ENCODE results near the gene UBXN2A. TPM values are rescaled to one million over a fixed set of nuclear protein-coding genes. Genes with fewer than 3 reads are reported as not detected.

UBXN2A gene
- total and polyA plus RNA-seq, 2 of the 8 experiments (the other 6 are each of a cell fraction or from before 2014, with no cell fraction given) = 3.6 to 20.4 TPM

GRCh38 chr2:24009680-24010476 lies 69.6 kb downstream of the UBXN2A start, which contains the start of gene MFSD2B:
MFSD2B (plus strand) TSS chr2:24010085; CDS start chr2:24010097, 12 bp downstream.
- H2BK20ac ChIP-seq (ENCODE audit: low read length) = no peak within 1 kb of the TSS
- H2BK5ac ChIP-seq (ENCODE audit: low read depth, low read length) = peak within 1 kb of the TSS; percentile 63; the same call in 1 of the 2 replicates
- no peak within 1 kb of the TSS for H3K23ac ChIP-seq (ENCODE audit: insufficient read length)
- FAIRE-seq (no peak), DNase-seq (ENCODE audit: low read depth in 1 of 2, low spot score in 2 of 2) (no peak)
- no peak within 1 kb of the TSS for H3K14ac ChIP-seq (ENCODE audit: insufficient read length)
- peak within 1 kb of the TSS; percentile 62 to 90 for H3K4me2 ChIP-seq (ENCODE audit: insufficient read depth in 1 of 2, low read depth in 2 of 2, low read length in 2 of 2)
- peak within 1 kb of the TSS in 3 of 4 experiments; percentile 51 to 61 (median 58); a peak in 4 of 7 replicates for H3K9ac ChIP-seq (replicated peaks in 1 of 4; ENCODE audit: extremely low read depth in 1 of 4, low read depth in 3 of 4, low read length in 3 of 4)
- 14% methylated on average over 50 of the region's 75 CpGs; no CpG with 5 or more reads in 1 of the 2 experiments for WGBS, 2 experiments (ENCODE audit: extremely low coverage in 1 of 2, insufficient coverage in 1 of 2, insufficient read length in 1 of 2, insufficient replicate concordance in 2 of 2, low coverage in 1 of 2, low lambda C conversion rate in 2 of 2, missing lambda C conversion rate in 1 of 2)
- H3K23me2 ChIP-seq (ENCODE audit: low read depth, low read length) = peaks cover 4% of the 10 kb centered on the region; the same call in 1 of the 2 replicates
- POLR2A ChIA-PET (ENCODE audit: partially characterized antibody) = interaction anchor here (0.7 to 3.6 kb wide), 17 partner anchors 10 to 308 kb away, joined by 3 to 20 read pairs (median 4); partner anchors contain the start of genes ATAD2B, SF3B6, UBXN2A and WDCP
- no peaks in the 10 kb centered on the region for H3K79me2 ChIP-seq (ENCODE audit: control insufficient read depth in 1 of 2, insufficient read depth in 2 of 2, low read length in 2 of 2)
- no peaks in the 10 kb centered on the region for H3K79me1 ChIP-seq (ENCODE audit: low read depth, low read length)
- peak within 1 kb of the TSS; percentile 75; the same call in 1 of the 2 replicates for H2BK12ac ChIP-seq (ENCODE audit: low read depth, low read length)
- peak within 1 kb of the TSS; percentile 30 to 64 (median 44) for H3K4me3 ChIP-seq (ENCODE audit: extremely low read depth in 1 of 4, insufficient read depth in 2 of 4, low read depth in 3 of 4, low read length in 4 of 4)
- peaks cover 0 to 13% (median 6%) of the 10 kb centered on the region in 4 experiments; a peak in 3 of 7 replicates for H3K27me3 ChIP-seq (replicated peaks in 1 of 4; ENCODE audit: control insufficient read depth in 3 of 4, extremely low read depth in 1 of 4, insufficient read depth in 3 of 4, low read length in 3 of 4)
- H4K91ac ChIP-seq (replicated peaks; ENCODE audit: insufficient read length, low read length) = peak within 1 kb of the TSS; percentile 89
- H4K20me1 ChIP-seq (replicated peaks in 1 of 2; ENCODE audit: control insufficient read depth in 1 of 2, insufficient read depth in 2 of 2, low read length in 2 of 2) = no peaks in the 10 kb centered on the region
- peak within 1 kb of the TSS; percentile 34 for H3K4ac ChIP-seq (replicated peaks; ENCODE audit: insufficient read length, low read depth, low read length)
- H3K36me3 ChIP-seq (ENCODE audit: control insufficient read depth in 2 of 4, insufficient read depth in 4 of 4, low read length in 3 of 4) = no peaks in the 10 kb centered on the region
- H3K18ac ChIP-seq (ENCODE audit: extremely low read depth, low read length) = peak within 1 kb of the TSS; percentile 36
- CTCF ChIA-PET (ENCODE audit: partially characterized antibody) = interaction anchor here (0.8 to 1.9 kb wide), 7 partner anchors 12 to 83 kb away, joined by 3 to 8 read pairs (median 4); partner anchors contain the start of gene ATAD2B
- H3K4me1 ChIP-seq (replicated peaks in 1 of 4; ENCODE audit: control insufficient read depth in 3 of 4, insufficient read depth in 4 of 4, low read length in 3 of 4) = peaks cover 0 to 15% (median 11%) of the 10 kb centered on the region in 4 experiments; a peak in 6 of 7 replicates
- H2BK15ac ChIP-seq (ENCODE audit: low read length) = peak within 1 kb of the TSS; percentile 36; the same call in 1 of the 2 replicates
- H2BK120ac ChIP-seq (replicated peaks; ENCODE audit: low read depth, low read length) = no peak within 1 kb of the TSS
- H4K8ac ChIP-seq (ENCODE audit: extremely low read depth, insufficient read depth, low read length) = peak within 1 kb of the TSS; percentile 94
- H3K9me3 ChIP-seq (ENCODE audit: insufficient read depth in 2 of 2, low read depth in 1 of 2, low read length in 1 of 2) = no peaks in the 10 kb centered on the region
- H3K56ac ChIP-seq (replicated peaks; ENCODE audit: insufficient read length, low read depth, low read length) = no peak within 1 kb of the TSS
- peak within 1 kb of the TSS; percentile 15 for H4K5ac ChIP-seq (ENCODE audit: insufficient read length, low read depth, low read length)
- H2AFZ ChIP-seq (ENCODE audit: low read length) = peak within 1 kb of the TSS; percentile 94
- H3K27ac ChIP-seq (ENCODE audit: low read depth, low read length) = no peak within 1 kb of the TSS
- no peak within 1 kb of the TSS for H2AK5ac ChIP-seq (ENCODE audit: low read depth, low read length)
- no peak for TF ChIP-seq ZNF274 (IDR thresholded peaks at IDR 0.05; ENCODE audit: borderline replicate concordance, extremely low read depth, low read length)
- TF ChIP-seq CEBPB (IDR thresholded peaks at IDR 0.05; ENCODE audit: low read depth, low read length) = 0 out of 2 replicates have a peak, but pooled peaks have one; percentile 16
- peak; percentile 48 for TF ChIP-seq ASH2L (IDR thresholded peaks at IDR 0.05; ENCODE audit: low read length)
- peak; percentile 35; the same call in 1 of the 2 replicates for TF ChIP-seq SUZ12 (IDR thresholded peaks at IDR 0.05; ENCODE audit: low read length)
- peak; percentile 10 for TF ChIP-seq TAF7 (optimal IDR thresholded peaks at IDR 0.05; ENCODE audit: borderline replicate concordance, low read depth, low read length)
- TF ChIP-seq KDM4A (IDR thresholded peaks at IDR 0.05; ENCODE audit: low read depth, low read length, severe bottlenecking) = peak; percentile 55
- TF ChIP-seq, protein P1, sequence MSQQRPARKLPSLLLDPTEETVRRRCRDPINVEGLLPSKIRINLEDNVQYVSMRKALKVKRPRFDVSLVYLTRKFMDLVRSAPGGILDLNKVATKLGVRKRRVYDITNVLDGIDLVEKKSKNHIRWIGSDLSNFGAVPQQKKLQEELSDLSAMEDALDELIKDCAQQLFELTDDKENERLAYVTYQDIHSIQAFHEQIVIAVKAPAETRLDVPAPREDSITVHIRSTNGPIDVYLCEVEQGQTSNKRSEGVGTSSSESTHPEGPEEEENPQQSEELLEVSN (IDR thresholded peaks at IDR 0.05) = peak; percentile 75
- TF ChIP-seq GABPA (IDR thresholded peaks at IDR 0.05; ENCODE audit: borderline replicate concordance, insufficient read depth, low read length) = peak; percentile 46; the same call in 1 of the 2 replicates
- no peak for TF ChIP-seq ATF3 (IDR thresholded peaks at IDR 0.05; ENCODE audit: insufficient read depth, low read depth, low read length)

Data from H1 (cell line).